Gastroesophageal sphincter (tissue), 3 donors: ENCODE results near the gene CKMT2.

ENCODE experiments used
- EP300 ChIP-seq: sonication (generic); formaldehyde crosslinking; IDR thresholded peaks from one replicate; pipeline ENCODE4 v1.6.1; 2017; ENCODE audit warnings: antibody characterized with exemption, mild to moderate bottlenecking
- POLR2A ChIP-seq, 2 donors: fragments of 450-650 bp; IDR thresholded peaks; one replicate each; pipeline ENCODE4 v1.6.1; 2017; ENCODE audit warnings: antibody characterized with exemption in 2 of 2, mild to moderate bottlenecking in 2 of 2, moderate library complexity in 1 of 2
- POLR2AphosphoS5 ChIP-seq: sonication (generic); formaldehyde crosslinking; IDR thresholded peaks from one replicate; pipeline ENCODE4 v1.6.1; 2017; ENCODE audit warnings: antibody characterized with exemption
- TF ChIP-seq, protein P1 (sequence below), 4 experiments: fragments of 200-600 bp in 2 of 4; fragments of 450-650 bp in 2 of 4; sonication (generic) in 1 of 4; IDR thresholded peaks; one replicate each; pipeline ENCODE4 v1.5.1; 2017 to 2019; ENCODE audit warnings: antibody characterized with exemption in 4 of 4, mild to moderate bottlenecking in 2 of 4, moderate library complexity in 2 of 4

DNA sequence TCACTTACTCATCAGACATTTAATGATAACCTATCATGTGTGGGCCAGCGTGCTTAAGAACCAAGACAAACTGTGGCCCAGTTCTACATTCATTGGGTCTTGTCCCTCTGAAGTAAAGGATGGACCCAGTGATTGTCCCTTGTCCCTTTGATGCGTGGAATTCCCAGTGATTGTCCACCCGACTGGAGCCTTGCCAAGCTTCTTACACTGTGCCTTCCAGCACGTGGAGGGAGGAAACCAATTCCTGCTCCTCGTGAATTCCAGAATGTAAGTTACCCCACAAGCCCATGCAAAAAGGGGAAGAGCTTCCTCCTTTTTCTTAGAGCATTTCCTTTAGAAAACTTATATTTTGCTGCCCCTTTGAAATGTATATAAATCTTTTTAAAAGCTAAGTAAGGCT is 7.9 kb downstream of the CKMT2 start:
- TF ChIP-seq EP300 = no peak
- TF ChIP-seq, protein P1, sequence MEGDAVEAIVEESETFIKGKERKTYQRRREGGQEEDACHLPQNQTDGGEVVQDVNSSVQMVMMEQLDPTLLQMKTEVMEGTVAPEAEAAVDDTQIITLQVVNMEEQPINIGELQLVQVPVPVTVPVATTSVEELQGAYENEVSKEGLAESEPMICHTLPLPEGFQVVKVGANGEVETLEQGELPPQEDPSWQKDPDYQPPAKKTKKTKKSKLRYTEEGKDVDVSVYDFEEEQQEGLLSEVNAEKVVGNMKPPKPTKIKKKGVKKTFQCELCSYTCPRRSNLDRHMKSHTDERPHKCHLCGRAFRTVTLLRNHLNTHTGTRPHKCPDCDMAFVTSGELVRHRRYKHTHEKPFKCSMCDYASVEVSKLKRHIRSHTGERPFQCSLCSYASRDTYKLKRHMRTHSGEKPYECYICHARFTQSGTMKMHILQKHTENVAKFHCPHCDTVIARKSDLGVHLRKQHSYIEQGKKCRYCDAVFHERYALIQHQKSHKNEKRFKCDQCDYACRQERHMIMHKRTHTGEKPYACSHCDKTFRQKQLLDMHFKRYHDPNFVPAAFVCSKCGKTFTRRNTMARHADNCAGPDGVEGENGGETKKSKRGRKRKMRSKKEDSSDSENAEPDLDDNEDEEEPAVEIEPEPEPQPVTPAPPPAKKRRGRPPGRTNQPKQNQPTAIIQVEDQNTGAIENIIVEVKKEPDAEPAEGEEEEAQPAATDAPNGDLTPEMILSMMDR (IDR thresholded peaks at IDR 0.05) = no peak
- TF ChIP-seq POLR2A (IDR thresholded peaks at IDR 0.05) = no peak
- no peak for TF ChIP-seq POLR2AphosphoS5
